Measurements from ENCODE around the gene CD80. TPM values are rescaled to one million over a fixed set of nuclear protein-coding genes. Genes with fewer than 3 reads are reported as not detected.

CD80 gene
- total RNA-seq, 1 donor from 2014 or later = not detected

GRCh38 chr3:119514637-119515036, 44.8 kb downstream of the CD80 start:
- no peak for DNase-seq (ENCODE audit: low read depth)
- Histone ChIP-seq H3K27me3 (ENCODE audit: control insufficient read depth, insufficient read depth, low read length) (no peaks in the 10 kb centered on the region), H3K36me3 (ENCODE audit: control insufficient read depth, insufficient read depth, low read length) (no peaks in the 10 kb centered on the region), H3K4me3 (ENCODE audit: low read depth, low read length) (no peak overlapping the region)
- no peak for TF ChIP-seq CTCF (IDR thresholded peaks at IDR 0.05; ENCODE audit: insufficient read depth, low read length, poor library complexity, severe bottlenecking)

- Histone ChIP-seq H3K36me3 (ENCODE audit: control insufficient read depth, insufficient read depth, low read length) (no peaks in the 10 kb centered on the region), H3K27me3 (ENCODE audit: control insufficient read depth, insufficient read depth, low read length) (no peaks in the 10 kb centered on the region), H3K4me3 (ENCODE audit: low read depth, low read length) (no peak overlapping the region)
- DNase-seq (ENCODE audit: low read depth) = no peak
- TF ChIP-seq CTCF (IDR thresholded peaks at IDR 0.05; ENCODE audit: insufficient read depth, low read length, poor library complexity, severe bottlenecking) = no peak
These were observed 48.7 kb downstream of the CD80 start for GRCh38 chr3:119510690-119511089.

- DNase-seq (ENCODE audit: low read depth) = no peak
- no peak for TF ChIP-seq CTCF (IDR thresholded peaks at IDR 0.05; ENCODE audit: insufficient read depth, low read length, poor library complexity, severe bottlenecking)
- H3K36me3 ChIP-seq (ENCODE audit: control insufficient read depth, insufficient read depth, low read length) = no peaks in the 10 kb centered on the region
- H3K4me3 ChIP-seq (ENCODE audit: low read depth, low read length) = no peak overlapping the region
- no peaks in the 10 kb centered on the region for H3K27me3 ChIP-seq (ENCODE audit: control insufficient read depth, insufficient read depth, low read length)
These were observed 51.1 kb downstream of the CD80 start for GRCh38 chr3:119508172-119508845.

- no peak for DNase-seq (ENCODE audit: low read depth)
- H3K4me3 ChIP-seq (ENCODE audit: low read depth, low read length) = no peak overlapping the region
- no peak for TF ChIP-seq CTCF (IDR thresholded peaks at IDR 0.05; ENCODE audit: insufficient read depth, low read length, poor library complexity, severe bottlenecking)
- no peaks in the 10 kb centered on the region for H3K36me3 ChIP-seq (ENCODE audit: control insufficient read depth, insufficient read depth, low read length)
- H3K27me3 ChIP-seq (ENCODE audit: control insufficient read depth, insufficient read depth, low read length) = no peaks in the 10 kb centered on the region
These were observed 52.0 kb downstream of the CD80 start for GRCh38 chr3:119507404-119507803.

GRCh38 chr3:119506631-119507030, 52.8 kb downstream of the CD80 start:
- no peak overlapping the region for H3K4me3 ChIP-seq (ENCODE audit: low read depth, low read length)
- TF ChIP-seq CTCF (IDR thresholded peaks at IDR 0.05; ENCODE audit: insufficient read depth, low read length, poor library complexity, severe bottlenecking) = no peak
- no peaks in the 10 kb centered on the region for H3K27me3 ChIP-seq (ENCODE audit: control insufficient read depth, insufficient read depth, low read length)
- DNase-seq (ENCODE audit: low read depth) = no peak
- no peaks in the 10 kb centered on the region for H3K36me3 ChIP-seq (ENCODE audit: control insufficient read depth, insufficient read depth, low read length)

GRCh38 chr3:119500901-119501300, 58.5 kb downstream of the CD80 start:
- Histone ChIP-seq H3K4me3 (ENCODE audit: low read depth, low read length) (no peak overlapping the region), H3K36me3 (ENCODE audit: control insufficient read depth, insufficient read depth, low read length) (no peaks in the 10 kb centered on the region), H3K27me3 (ENCODE audit: control insufficient read depth, insufficient read depth, low read length) (no peaks in the 10 kb centered on the region)
- DNase-seq (ENCODE audit: low read depth) = no peak
- TF ChIP-seq CTCF (IDR thresholded peaks at IDR 0.05; ENCODE audit: insufficient read depth, low read length, poor library complexity, severe bottlenecking) = no peak

Data from kidney epithelial cell (primary cell).